Activated CD8-positive, alpha-beta memory T cell treated with anti-CD3 and anti-CD28 coated beads, Interleukin-2, amount 10 ng/mL, durations not matched to agents 7 days and 5 days (primary cell): Measurements from ENCODE around the gene RARA. TPM values are rescaled to one million over a fixed set of nuclear protein-coding genes. Genes with fewer than 3 reads are reported as not detected.

Source experiments
- ATAC-seq: fragments of 150-1000 bp; cut with Tn5 transposase; one replicate; pipeline ENCODE4 v1.10.0; 2021; ENCODE audit warnings: moderate library complexity
- CTCF ChIA-PET: fragments of 350-600 bp; sonication (Branson Sonifier 250); formaldehyde crosslinking; loops from one replicate; lab custom pipeline; 2021; ENCODE audit warnings: antibody characterized with exemption; lab: Charles Lee
- DNase-seq: peaks from one replicate; pipeline ENCODE4 v3.0.0-alpha.2; 2020
- H3K27ac Mint-ChIP-seq: one replicate; pipeline ENCODE4 v1.8.0; 2021; ENCODE audit warnings: mild to moderate bottlenecking, mixed read lengths
- H3K27me3 Mint-ChIP-seq: one replicate; pipeline ENCODE4 v1.8.0; 2021; ENCODE audit warnings: mixed read lengths
- H3K36me3 Mint-ChIP-seq: one replicate; pipeline ENCODE4 v1.8.0; 2021; ENCODE audit warnings: mild to moderate bottlenecking, mixed read lengths
- H3K4me1 Mint-ChIP-seq: one replicate; pipeline ENCODE4 v1.8.0; 2021; ENCODE audit warnings: mixed read lengths
- H3K4me3 Mint-ChIP-seq: one replicate; pipeline ENCODE4 v1.8.0; 2021; ENCODE audit warnings: mild to moderate bottlenecking, moderate library complexity, mixed read lengths
- H3K9me3 Mint-ChIP-seq: one replicate; pipeline ENCODE4 v1.8.0; 2022; ENCODE audit warnings: low read depth, mixed read lengths
- total RNA-seq, 2 experiments: library from RNA; stranded (reverse); gene quantifications; one replicate each; pipeline ENCODE4 v1.2.3, GENCODE V29; 2021

RARA gene
- total RNA-seq, 2 experiments from 2014 or later, result 29.9 to 39.5 TPM

DNA sequence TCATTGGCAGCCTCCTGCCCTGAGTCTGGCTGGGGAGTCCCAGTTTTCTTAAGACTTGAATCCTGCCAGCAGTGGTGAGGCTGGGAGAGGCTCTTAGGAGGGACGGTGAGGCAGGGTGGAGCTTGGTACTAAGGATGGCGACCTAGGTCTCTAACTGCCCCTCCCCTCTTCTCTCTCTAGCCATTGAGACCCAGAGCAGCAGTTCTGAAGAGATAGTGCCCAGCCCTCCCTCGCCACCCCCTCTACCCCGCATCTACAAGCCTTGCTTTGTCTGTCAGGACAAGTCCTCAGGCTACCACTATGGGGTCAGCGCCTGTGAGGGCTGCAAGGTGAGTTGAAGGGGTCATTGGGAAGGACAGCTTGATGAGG, 39.1 kb downstream of the RARA start:
- ATAC-seq, result no peak
- H3K27me3 Mint-ChIP-seq, result no peaks in the 10 kb centered on the region
- peaks cover 65% of the 10 kb centered on the region for H3K4me1 Mint-ChIP-seq
- H3K36me3 Mint-ChIP-seq, result peaks cover 8% of the 10 kb centered on the region
- peak overlapping the region; percentile 76 for H3K27ac Mint-ChIP-seq
- CTCF ChIA-PET, result interaction anchor here (0.5 to 1.8 kb wide), 5 partner anchors 10 to 1301 kb away, joined by 3 to 5 read pairs (median 3); no protein-coding TSS in a partner anchor
- no peak overlapping the region for H3K4me3 Mint-ChIP-seq
- no peaks in the 10 kb centered on the region for H3K9me3 Mint-ChIP-seq
- no peak for DNase-seq

DNA sequence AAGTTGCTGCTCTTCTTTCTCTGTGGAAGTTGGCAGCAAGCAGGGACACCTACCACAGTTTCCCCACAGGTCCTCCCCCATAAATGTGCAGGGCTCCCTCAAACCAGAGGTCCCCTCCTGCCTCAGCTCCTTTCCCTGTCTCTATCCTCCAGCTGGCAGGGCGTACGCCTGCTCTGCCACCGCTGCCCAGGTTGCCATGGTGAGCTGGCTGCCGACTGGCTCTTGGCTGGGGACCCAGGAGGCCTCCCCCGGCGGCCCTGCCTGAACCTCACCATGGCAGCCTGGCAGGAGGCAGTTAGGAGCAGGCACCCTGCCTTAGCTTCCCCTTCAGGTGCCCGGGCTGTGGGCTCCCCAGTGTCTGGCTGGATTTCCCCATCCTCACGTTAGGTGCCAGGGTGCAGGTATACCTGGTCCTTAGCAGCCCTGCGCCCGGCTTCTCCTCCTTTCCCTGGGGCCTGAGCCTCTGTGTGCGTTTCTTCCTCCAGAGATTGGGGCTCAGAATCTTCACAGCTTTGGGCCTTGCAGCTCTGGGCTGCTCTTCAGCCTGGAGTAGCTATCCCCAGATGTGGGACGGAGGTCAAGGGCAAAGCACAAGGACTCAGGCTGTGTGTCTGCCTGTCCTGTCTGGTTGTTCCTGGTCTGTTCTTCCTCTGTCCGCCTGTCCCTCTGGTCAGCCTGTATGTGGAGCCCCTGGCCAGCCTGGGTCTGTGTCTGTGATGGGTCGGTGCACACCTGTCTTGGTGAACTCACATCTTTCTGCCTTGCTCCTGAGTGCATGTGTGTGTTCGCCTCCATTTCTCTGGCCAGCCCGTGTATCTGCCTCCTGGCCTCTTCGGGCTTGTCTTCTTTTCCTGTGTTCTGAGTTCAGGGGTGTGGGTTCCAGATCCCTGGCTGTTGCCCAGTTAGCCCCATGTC, 39.8 kb downstream of the RARA start:
- no peak overlapping the region for H3K4me3 Mint-ChIP-seq
- ATAC-seq (no peak), DNase-seq (no peak)
- CTCF ChIA-PET, result interaction anchor here (0.7 to 1.8 kb wide), 4 partner anchors 20 to 237 kb away, joined by 3 to 5 read pairs (median 3); no protein-coding TSS in a partner anchor
- H3K9me3 Mint-ChIP-seq, result no peaks in the 10 kb centered on the region
- H3K4me1 Mint-ChIP-seq, result peaks cover 62% of the 10 kb centered on the region
- no peaks in the 10 kb centered on the region for H3K27me3 Mint-ChIP-seq
- peak overlapping the region; percentile 38 for H3K27ac Mint-ChIP-seq
- H3K36me3 Mint-ChIP-seq, result peaks cover 8% of the 10 kb centered on the region

DNA sequence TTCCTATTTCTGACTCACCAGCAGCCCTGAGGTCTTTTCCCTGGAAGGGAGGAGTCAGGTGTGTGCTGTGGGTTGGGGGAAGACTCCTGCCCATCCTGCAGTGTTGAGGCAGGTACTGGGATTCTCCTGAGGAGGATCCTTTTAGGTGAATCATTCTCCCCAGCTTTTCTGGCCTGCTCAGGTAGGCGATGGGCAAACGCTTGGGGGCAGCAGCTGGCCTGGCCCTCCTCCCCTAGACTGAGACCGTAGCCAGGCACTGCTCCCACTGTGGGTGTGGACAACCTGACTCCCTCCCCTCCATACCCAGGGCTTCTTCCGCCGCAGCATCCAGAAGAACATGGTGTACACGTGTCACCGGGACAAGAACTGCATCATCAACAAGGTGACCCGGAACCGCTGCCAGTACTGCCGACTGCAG, 40.5 kb downstream of the RARA start:
- CTCF ChIA-PET, result interaction anchor here (1.1 kb wide), 1 partner anchor 21 kb away, joined by 3 read pairs; no protein-coding TSS in a partner anchor
- peaks cover 56% of the 10 kb centered on the region for H3K4me1 Mint-ChIP-seq
- peaks cover 11% of the 10 kb centered on the region for H3K36me3 Mint-ChIP-seq
- ATAC-seq (no peak), DNase-seq (no peak)
- H3K9me3 Mint-ChIP-seq, result no peaks in the 10 kb centered on the region
- peak overlapping the region; percentile 38 for H3K27ac Mint-ChIP-seq
- H3K27me3 Mint-ChIP-seq, result no peaks in the 10 kb centered on the region
- no peak overlapping the region for H3K4me3 Mint-ChIP-seq

DNA sequence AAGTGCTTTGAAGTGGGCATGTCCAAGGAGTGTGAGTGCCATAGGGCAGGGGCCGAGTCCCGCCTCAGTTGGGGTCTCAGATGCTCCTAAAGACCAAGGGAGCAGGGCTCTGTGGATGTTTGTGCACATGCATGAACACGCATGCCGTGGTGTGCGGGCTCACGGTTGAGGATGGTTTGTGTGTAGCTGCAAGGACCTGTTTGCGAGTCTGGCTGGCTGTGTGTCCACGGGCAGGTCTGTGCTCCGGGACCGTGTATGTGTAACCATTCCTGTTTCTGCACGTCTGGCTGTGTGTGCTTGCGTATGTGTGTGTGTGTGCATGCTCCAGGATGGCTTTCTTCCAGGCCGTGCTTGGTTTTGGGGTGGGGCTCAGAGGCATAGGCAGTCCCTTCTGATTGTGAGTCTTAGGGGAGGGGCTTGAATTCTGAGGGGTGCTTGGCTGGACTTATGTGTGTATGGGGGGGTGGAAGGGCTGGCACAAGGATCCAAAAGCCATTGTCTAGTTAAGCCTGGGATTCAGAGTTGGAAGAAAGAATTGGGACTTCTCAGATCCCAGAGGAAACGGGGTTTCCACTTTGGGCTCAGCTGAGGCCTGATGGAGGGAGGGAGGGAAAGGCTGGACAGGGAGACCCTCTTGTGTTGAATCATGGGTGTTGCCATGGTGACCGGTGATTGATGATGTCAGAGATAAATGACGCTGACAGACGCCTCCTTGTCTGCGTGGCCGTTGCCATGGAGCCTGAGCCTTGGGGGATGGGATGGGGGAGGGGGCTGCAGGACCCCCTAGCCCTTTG, 41.1 kb downstream of the RARA start:
- Mint-ChIP-seq H3K4me3 (no peak overlapping the region), H3K36me3 (peaks cover 11% of the 10 kb centered on the region), H3K9me3 (no peaks in the 10 kb centered on the region), H3K4me1 (peaks cover 50% of the 10 kb centered on the region), H3K27me3 (no peaks in the 10 kb centered on the region), H3K27ac (no peak overlapping the region)
- DNase-seq (no peak), ATAC-seq (no peak)
- CTCF ChIA-PET, result interaction anchor here (1.1 kb wide), 1 partner anchor 21 kb away, joined by 3 read pairs; no protein-coding TSS in a partner anchor

DNA sequence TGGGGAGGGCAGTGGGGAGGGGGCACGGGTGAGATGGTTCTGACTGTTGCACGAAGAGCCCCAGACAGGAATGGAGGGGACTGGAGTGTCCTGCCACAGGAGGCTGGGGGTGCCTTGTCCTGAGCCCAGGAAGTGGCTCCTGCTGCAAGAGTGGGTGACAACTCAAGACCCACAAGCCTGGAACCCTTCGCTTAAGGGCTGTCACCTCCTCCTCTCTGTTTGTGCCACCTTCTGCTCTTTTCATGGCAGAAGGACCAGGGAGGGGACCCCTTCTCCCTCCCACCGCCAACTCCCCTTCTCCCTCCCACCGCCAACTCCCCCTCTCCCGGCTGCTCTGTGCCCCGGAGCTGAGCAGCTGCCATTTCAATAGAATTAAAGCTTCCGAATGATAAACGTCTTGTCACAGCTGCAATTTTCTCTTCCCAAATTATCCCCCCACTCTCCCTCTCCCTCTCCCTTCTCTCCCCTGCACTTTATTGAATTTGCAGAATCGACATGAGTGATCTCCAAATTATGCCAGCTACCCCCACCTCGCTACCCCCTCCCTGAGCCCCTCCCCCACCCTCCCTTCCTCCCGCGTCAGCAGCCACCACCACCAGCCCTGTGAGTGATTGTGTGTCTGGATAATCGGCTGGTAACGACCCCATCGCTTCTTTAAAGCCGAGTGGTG, 41.8 kb downstream of the RARA start:
- ATAC-seq, result no peak
- H3K36me3 Mint-ChIP-seq, result peaks cover 13% of the 10 kb centered on the region

DNA sequence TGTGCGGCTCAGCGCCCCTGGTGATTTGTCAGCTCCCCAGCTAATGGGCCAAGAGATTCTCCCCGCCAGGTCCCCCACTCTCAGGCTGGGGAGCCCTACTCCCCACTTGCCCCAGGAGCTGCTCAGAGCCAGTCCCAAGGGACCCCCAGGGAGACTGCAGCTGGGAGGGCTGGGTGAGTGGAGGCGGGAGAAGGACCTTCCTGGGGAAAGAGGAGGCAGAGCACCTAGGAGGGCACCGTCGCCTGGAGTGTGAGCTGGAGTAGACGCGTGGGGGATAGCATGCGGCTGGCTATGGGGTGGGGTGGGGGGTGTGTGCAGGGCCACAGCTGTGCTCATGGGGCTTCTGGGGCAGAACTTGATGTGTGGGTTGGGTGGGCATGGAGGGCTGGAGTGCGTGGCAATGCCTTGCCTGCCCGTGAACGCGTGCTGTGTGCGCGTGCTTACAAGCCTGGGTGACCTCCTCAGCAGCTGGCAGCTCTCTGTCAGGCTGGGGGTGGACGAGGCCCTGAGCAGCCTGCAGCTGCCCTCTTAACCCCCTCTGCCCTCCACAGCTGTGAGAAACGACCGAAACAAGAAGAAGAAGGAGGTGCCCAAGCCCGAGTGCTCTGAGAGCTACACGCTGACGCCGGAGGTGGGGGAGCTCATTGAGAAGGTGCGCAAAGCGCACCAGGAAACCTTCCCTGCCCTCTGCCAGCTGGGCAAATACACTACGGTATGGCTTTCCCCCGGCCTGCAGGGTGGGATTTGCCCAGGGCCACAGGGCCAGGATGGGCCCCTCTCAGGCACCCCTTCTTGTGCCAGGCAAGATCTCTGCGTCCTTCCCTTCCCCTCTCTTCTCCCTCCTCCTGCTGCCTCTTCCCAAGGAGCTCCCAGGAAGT, 42.6 kb downstream of the RARA start:
- no peak overlapping the region for H3K4me3 Mint-ChIP-seq
- H3K4me1 Mint-ChIP-seq, result peaks cover 37% of the 10 kb centered on the region
- no peaks in the 10 kb centered on the region for H3K27me3 Mint-ChIP-seq
- peak overlapping the region; percentile 46 for H3K27ac Mint-ChIP-seq
- ATAC-seq (no peak), DNase-seq (no peak)
- H3K36me3 Mint-ChIP-seq, result peaks cover 13% of the 10 kb centered on the region
- CTCF ChIA-PET, result interaction anchor here (0.7 to 13.0 kb wide), 7 partner anchors 10 to 182 kb away, joined by 3 to 433 read pairs (median 3); partner anchors contain the start of genes CDC6 and RARA
- H3K9me3 Mint-ChIP-seq, result no peaks in the 10 kb centered on the region

More for the DNA sequence above, 41.8 kb downstream of the RARA start:
- Mint-ChIP-seq H3K9me3 (no peaks in the 10 kb centered on the region), H3K4me3 (no peak overlapping the region), H3K27me3 (no peaks in the 10 kb centered on the region), H3K4me1 (peaks cover 43% of the 10 kb centered on the region), H3K27ac (no peak overlapping the region)
- no peak for DNase-seq
- CTCF ChIA-PET, result interaction anchor here (0.7 to 13.0 kb wide), 2 partner anchors 48 to 183 kb away, joined by 3 to 433 read pairs; partner anchors contain the start of genes CDC6 and RARA

DNA sequence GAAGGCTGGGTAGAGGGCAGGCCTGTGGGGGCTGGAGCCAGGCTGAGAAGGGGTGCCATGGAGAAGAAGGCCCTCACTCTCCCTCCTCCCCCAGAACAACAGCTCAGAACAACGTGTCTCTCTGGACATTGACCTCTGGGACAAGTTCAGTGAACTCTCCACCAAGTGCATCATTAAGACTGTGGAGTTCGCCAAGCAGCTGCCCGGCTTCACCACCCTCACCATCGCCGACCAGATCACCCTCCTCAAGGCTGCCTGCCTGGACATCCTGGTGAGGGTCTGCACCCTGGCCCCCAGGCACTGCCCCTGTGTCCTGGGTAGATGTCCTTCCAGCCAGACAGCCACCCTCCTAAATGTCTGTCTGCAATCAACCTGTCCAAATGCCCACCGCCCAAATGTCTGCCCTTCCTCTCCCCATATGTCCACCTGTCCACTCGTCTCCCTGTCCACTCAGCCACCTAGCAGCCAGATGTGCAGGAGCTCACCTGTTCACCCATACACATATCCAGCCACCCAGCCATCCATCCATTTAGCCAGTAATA, 43.3 kb downstream of the RARA start:
- Mint-ChIP-seq H3K4me1 (peaks cover 29% of the 10 kb centered on the region), H3K9me3 (no peaks in the 10 kb centered on the region), H3K36me3 (peaks cover 13% of the 10 kb centered on the region), H3K27ac (no peak overlapping the region), H3K27me3 (no peaks in the 10 kb centered on the region), H3K4me3 (no peak overlapping the region)
- ATAC-seq (no peak), DNase-seq (no peak)
- CTCF ChIA-PET, result interaction anchor here (0.9 to 13.0 kb wide), 7 partner anchors 8 to 174 kb away, joined by 3 to 433 read pairs (median 3); partner anchors contain the start of genes CDC6 and RARA

DNA sequence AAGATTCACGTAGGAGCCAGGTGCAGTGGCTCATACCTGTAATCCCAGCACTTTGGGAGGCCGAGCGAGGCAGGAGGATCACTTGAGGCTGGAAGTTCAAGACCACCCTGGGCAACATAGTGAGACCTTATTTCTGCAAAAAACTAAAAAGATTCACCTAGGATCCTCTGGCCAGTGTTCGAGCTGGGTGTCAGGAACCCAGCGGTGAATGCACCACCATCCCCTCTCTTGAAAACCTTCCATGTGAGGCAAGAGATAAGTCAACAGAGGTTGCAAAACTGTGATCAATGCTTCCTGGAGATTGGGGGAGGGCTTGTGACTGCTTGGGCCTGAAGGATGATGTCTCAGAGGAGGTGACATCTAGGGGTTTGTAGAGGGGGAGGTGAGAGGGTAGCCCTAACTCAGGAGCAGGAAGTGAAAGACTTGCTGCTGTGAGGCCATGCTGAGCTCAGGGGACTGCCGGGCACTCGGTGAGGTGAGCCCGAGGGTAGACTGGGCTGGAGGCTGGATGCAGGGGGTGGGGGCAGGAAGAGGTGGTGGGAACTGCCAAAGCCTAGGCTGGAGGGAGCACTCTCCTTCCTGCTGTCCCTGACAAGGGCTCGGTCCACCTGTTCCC, 43.9 kb downstream of the RARA start:
- CTCF ChIA-PET, result interaction anchor here (1.3 to 14.7 kb wide), 7 partner anchors 9 to 183 kb away, joined by 3 to 433 read pairs (median 3); partner anchors contain the start of genes CDC6 and RARA
- Mint-ChIP-seq H3K27me3 (no peaks in the 10 kb centered on the region), H3K9me3 (no peaks in the 10 kb centered on the region), H3K27ac (peak overlapping the region; percentile 33), H3K36me3 (peaks cover 13% of the 10 kb centered on the region), H3K4me3 (no peak overlapping the region), H3K4me1 (peaks cover 24% of the 10 kb centered on the region)
- ATAC-seq, result no peak
- DNase-seq, result no peak

DNA sequence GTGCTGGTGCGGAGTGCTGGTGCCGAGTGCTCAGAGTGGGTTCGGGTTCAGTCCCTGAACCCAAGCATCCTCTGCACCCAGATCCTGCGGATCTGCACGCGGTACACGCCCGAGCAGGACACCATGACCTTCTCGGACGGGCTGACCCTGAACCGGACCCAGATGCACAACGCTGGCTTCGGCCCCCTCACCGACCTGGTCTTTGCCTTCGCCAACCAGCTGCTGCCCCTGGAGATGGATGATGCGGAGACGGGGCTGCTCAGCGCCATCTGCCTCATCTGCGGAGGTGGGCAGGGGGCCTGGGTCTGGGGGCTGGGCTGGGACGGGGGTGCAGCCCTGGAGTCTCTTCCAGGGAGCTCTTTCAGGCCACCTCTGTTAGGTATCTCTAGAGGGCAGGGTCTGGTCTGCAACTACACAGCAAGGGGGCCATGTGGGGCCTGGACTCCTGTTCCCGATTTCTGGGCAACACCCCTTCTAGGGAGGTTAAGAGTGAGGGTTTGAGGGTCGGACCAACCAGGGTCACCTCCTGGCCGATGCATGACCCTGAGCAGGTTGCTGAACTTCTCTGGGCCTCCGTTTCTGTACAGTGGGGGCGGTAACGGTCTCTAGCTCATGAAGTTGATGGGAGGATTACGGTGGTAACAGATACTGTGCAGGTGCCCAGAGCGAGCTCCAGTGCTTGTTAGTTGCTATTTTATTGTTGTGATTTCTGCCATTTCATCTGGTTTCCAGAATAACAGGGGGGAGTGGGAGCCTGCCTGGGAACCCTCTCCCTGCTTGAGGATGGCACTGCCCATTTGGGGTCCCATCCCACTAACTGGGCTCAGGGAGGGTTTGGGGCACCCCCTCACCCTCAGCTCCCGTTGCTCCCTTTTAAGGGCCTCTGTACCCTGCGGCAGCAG, 45.5 kb downstream of the RARA start:
- Mint-ChIP-seq H3K27me3 (peaks cover 6% of the 10 kb centered on the region), H3K36me3 (peaks cover 10% of the 10 kb centered on the region), H3K4me1 (peaks cover 17% of the 10 kb centered on the region), H3K9me3 (no peaks in the 10 kb centered on the region), H3K4me3 (no peak overlapping the region), H3K27ac (no peak overlapping the region)
- CTCF ChIA-PET, result interaction anchor here (0.8 to 14.7 kb wide), 32 partner anchors 10 to 341 kb away, joined by 3 to 433 read pairs (median 7); partner anchors contain the start of genes CDC6, GJD3, RARA and TOP2A
- DNase-seq (no peak), ATAC-seq (no peak)

DNA sequence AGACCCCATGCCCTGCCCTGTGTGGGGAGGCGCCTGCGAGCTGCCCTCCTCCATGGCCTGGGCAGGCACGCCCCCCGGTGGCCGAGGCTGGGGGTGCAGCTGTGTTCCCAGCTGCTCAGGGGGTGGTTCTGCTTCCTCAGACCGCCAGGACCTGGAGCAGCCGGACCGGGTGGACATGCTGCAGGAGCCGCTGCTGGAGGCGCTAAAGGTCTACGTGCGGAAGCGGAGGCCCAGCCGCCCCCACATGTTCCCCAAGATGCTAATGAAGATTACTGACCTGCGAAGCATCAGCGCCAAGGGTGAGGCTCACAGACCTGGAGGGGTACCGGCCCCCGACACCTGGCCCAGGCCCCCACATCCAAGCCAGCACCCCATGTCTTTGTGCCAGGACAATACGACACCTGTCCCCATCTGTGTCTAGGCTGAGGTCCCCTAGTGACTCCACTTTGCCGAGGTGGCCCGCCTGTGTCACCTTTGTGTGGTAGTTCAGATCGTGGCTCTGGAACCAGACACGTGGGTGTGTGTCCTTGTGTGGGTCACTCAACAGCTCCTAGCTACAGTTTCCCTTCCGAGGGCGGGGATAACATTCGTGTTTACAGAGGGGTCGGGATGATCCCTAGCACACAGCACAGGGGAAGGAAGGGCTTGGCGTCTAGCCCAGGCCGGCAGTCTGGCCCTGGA, 46.3 kb downstream of the RARA start:
- ATAC-seq, result peak; percentile 74
- Mint-ChIP-seq H3K4me1 (peaks cover 14% of the 10 kb centered on the region), H3K27ac (no peak overlapping the region), H3K36me3 (peaks cover 10% of the 10 kb centered on the region), H3K27me3 (peaks cover 10% of the 10 kb centered on the region), H3K4me3 (no peak overlapping the region), H3K9me3 (no peaks in the 10 kb centered on the region)
- peak; percentile 82 for DNase-seq
- CTCF ChIA-PET, result interaction anchor here (0.8 to 14.7 kb wide), 32 partner anchors 10 to 342 kb away, joined by 3 to 433 read pairs (median 7); partner anchors contain the start of genes CDC6, GJD3, RARA and TOP2A
